ENCODE data around the gene DDI2.

The DDI2 gene

GRCh38 chr1:15692121-15692682 is 74.9 kb downstream of the DDI2 start:
- Histone ChIP-seq H3K79me2 (ENCODE audit: insufficient read depth, low read length) (peaks cover 68% of the 10 kb centered on the region), H3K4me2 (ENCODE audit: low read depth, low read length, poor library complexity, severe bottlenecking) (no peak overlapping the region), H3K9me3 (ENCODE audit: insufficient read depth, low read depth, low read length) (no peaks in the 10 kb centered on the region), H3K9me2 (replicated peaks; ENCODE audit: low read depth, low read length) (no peaks in the 10 kb centered on the region), H3K4me1 (ENCODE audit: insufficient read depth, low read length, poor library complexity, severe bottlenecking) (peaks cover 10% of the 10 kb centered on the region), H4K20me1 (ENCODE audit: insufficient read depth, low read length, poor library complexity, severe bottlenecking) (peaks cover 4% of the 10 kb centered on the region), H3K9ac (ENCODE audit: low read depth, low read length, poor library complexity, severe bottlenecking) (no peak overlapping the region), H3K27me3 (ENCODE audit: insufficient read depth, low read length, poor library complexity, severe bottlenecking) (no peaks in the 10 kb centered on the region), H2AFZ (ENCODE audit: low read length) (no peak overlapping the region), H3F3A (ENCODE audit: low read depth) (no peaks in the 10 kb centered on the region), H3K36me3 (ENCODE audit: insufficient read depth, low read length) (no peaks in the 10 kb centered on the region; the same call in 1 of the 2 replicates), H3K4me3 (ENCODE audit: low read length, poor library complexity, severe bottlenecking) (no peak overlapping the region)
- no peak for TF ChIP-seq EZH2phosphoT487 (IDR thresholded peaks at IDR 0.05; ENCODE audit: borderline replicate concordance)
- TF ChIP-seq, protein P1, sequence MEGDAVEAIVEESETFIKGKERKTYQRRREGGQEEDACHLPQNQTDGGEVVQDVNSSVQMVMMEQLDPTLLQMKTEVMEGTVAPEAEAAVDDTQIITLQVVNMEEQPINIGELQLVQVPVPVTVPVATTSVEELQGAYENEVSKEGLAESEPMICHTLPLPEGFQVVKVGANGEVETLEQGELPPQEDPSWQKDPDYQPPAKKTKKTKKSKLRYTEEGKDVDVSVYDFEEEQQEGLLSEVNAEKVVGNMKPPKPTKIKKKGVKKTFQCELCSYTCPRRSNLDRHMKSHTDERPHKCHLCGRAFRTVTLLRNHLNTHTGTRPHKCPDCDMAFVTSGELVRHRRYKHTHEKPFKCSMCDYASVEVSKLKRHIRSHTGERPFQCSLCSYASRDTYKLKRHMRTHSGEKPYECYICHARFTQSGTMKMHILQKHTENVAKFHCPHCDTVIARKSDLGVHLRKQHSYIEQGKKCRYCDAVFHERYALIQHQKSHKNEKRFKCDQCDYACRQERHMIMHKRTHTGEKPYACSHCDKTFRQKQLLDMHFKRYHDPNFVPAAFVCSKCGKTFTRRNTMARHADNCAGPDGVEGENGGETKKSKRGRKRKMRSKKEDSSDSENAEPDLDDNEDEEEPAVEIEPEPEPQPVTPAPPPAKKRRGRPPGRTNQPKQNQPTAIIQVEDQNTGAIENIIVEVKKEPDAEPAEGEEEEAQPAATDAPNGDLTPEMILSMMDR (conservative IDR thresholded peaks at IDR 0.05; ENCODE audit: low read length) = no peak

- H2AFZ ChIP-seq (ENCODE audit: low read length) = no peak overlapping the region
- TF ChIP-seq, protein P1 (conservative IDR thresholded peaks at IDR 0.05; ENCODE audit: low read length) = no peak
- no peak for TF ChIP-seq EZH2phosphoT487 (IDR thresholded peaks at IDR 0.05; ENCODE audit: borderline replicate concordance)
- no peaks in the 10 kb centered on the region for H3K4me1 ChIP-seq (ENCODE audit: insufficient read depth, low read length, poor library complexity, severe bottlenecking)
- H3K27me3 ChIP-seq (ENCODE audit: insufficient read depth, low read length, poor library complexity, severe bottlenecking) = no peaks in the 10 kb centered on the region
- H3K9me3 ChIP-seq (ENCODE audit: insufficient read depth, low read depth, low read length) = no peaks in the 10 kb centered on the region
- no peaks in the 10 kb centered on the region; the same call in 1 of the 2 replicates for H3K36me3 ChIP-seq (ENCODE audit: insufficient read depth, low read length)
- no peaks in the 10 kb centered on the region for H3K9me2 ChIP-seq (replicated peaks; ENCODE audit: low read depth, low read length)
- no peak overlapping the region for H3K4me3 ChIP-seq (ENCODE audit: low read length, poor library complexity, severe bottlenecking)
- H3F3A ChIP-seq (ENCODE audit: low read depth) = no peaks in the 10 kb centered on the region
- no peak overlapping the region for H3K9ac ChIP-seq (ENCODE audit: low read depth, low read length, poor library complexity, severe bottlenecking)
- no peak overlapping the region for H3K4me2 ChIP-seq (ENCODE audit: low read depth, low read length, poor library complexity, severe bottlenecking)
- peaks cover 56% of the 10 kb centered on the region for H3K79me2 ChIP-seq (ENCODE audit: insufficient read depth, low read length)
- peaks cover 4% of the 10 kb centered on the region for H4K20me1 ChIP-seq (ENCODE audit: insufficient read depth, low read length, poor library complexity, severe bottlenecking)
Observed at GRCh38 chr1:15693371-15693770, 76.1 kb downstream of the DDI2 start.

DNA sequence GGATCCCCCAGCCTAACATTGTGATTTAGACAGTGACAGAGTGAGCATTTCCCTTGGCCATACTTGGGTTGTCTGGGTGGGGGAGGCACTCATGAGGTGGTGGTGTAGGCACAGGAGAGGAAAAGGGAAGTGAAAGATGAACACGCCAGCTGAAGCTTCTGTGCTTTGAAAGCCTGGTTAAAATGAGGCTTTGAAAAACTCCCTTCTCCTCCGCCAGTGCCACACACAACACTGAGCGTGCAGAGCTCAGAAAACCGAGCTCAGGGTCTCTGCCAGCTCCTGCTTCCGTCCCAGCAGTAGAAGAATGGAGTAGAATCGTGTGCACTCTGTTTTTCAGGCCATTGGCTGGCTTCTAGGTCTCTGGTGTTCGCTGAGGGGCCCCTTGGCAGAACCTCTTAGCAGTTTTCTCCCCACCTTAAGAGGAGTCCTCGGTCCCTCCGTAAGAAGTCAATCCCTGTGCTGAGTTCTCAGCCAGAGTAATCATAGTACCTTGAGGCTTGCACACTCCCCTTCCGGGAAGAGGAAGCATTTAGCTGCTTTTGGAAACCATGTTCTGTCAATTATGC is 79.8 kb downstream of the DDI2 start:
- Histone ChIP-seq H3K4me1 (ENCODE audit: insufficient read depth, low read length, poor library complexity, severe bottlenecking) (no peaks in the 10 kb centered on the region), H3K9me2 (replicated peaks; ENCODE audit: low read depth, low read length) (no peaks in the 10 kb centered on the region), H2AFZ (ENCODE audit: low read length) (no peak overlapping the region), H4K20me1 (ENCODE audit: insufficient read depth, low read length, poor library complexity, severe bottlenecking) (peaks cover 4% of the 10 kb centered on the region), H3K79me2 (ENCODE audit: insufficient read depth, low read length) (peaks cover 38% of the 10 kb centered on the region; the same call in 1 of the 2 replicates), H3K9me3 (ENCODE audit: insufficient read depth, low read depth, low read length) (no peaks in the 10 kb centered on the region), H3K4me2 (ENCODE audit: low read depth, low read length, poor library complexity, severe bottlenecking) (no peak overlapping the region), H3K36me3 (ENCODE audit: insufficient read depth, low read length) (no peaks in the 10 kb centered on the region; the same call in 1 of the 2 replicates), H3K4me3 (ENCODE audit: low read length, poor library complexity, severe bottlenecking) (no peak overlapping the region), H3K9ac (ENCODE audit: low read depth, low read length, poor library complexity, severe bottlenecking) (no peak overlapping the region), H3K27me3 (ENCODE audit: insufficient read depth, low read length, poor library complexity, severe bottlenecking) (no peaks in the 10 kb centered on the region), H3F3A (ENCODE audit: low read depth) (no peaks in the 10 kb centered on the region)
- TF ChIP-seq, protein P1 (conservative IDR thresholded peaks at IDR 0.05; ENCODE audit: low read length) = no peak
- TF ChIP-seq EZH2phosphoT487 (IDR thresholded peaks at IDR 0.05; ENCODE audit: borderline replicate concordance) = no peak

Measured in Loucy (cell line).